Muscle of arm (tissue), 12 donors: ENCODE results near the gene CEBPG. TPM values are rescaled to one million over a fixed set of nuclear protein-coding genes. Genes with fewer than 3 reads are reported as not detected.

ENCODE experiments used
- DNase-seq: peaks from one replicate; pipeline ENCODE4 v3.0.0-alpha.2; 2013
- polyA plus RNA-seq, 12 donors: library from polyadenylated mRNA; unstranded; fragments of 120-200 nt; gene quantifications; one replicate each; pipeline ENCODE4 v1.2.1, GENCODE V29; 2013; ENCODE audit not compliant: insufficient read length in 12 of 12

CEBPG gene
- polyA plus RNA-seq, 12 donors: 16.4 to 29.9 (median 20.2) TPM; not detected in 1

GRCh38 chr19:33348301-33349010 lies 25.1 kb upstream of the CEBPG start:
- no peak for DNase-seq

- no peak for DNase-seq
Observed at GRCh38 chr19:33349319-33350289, 23.9 kb upstream of the CEBPG start.

GRCh38 chr19:33350538-33351309 lies 22.8 kb upstream of the CEBPG start:
- no peak for DNase-seq

- DNase-seq: no peak
Observed at GRCh38 chr19:33355535-33355934, 18.0 kb upstream of the CEBPG start.

GRCh38 chr19:33357556-33357955 lies 16.0 kb upstream of the CEBPG start:
- DNase-seq: peak; percentile 45

GRCh38 chr19:33358408-33358807 lies 15.1 kb upstream of the CEBPG start:
- no peak for DNase-seq

- DNase-seq: no peak
Observed at GRCh38 chr19:33359581-33359980, 13.9 kb upstream of the CEBPG start.

- DNase-seq: no peak
Observed at GRCh38 chr19:33362508-33363228, 10.8 kb upstream of the CEBPG start.

- DNase-seq: no peak
Observed at GRCh38 chr19:33363476-33363875, 10.0 kb upstream of the CEBPG start.

GRCh38 chr19:33365691-33366090 lies 7.8 kb upstream of the CEBPG start:
- no peak for DNase-seq

GRCh38 chr19:33366127-33366526 lies 7.4 kb upstream of the CEBPG start:
- DNase-seq: no peak

GRCh38 chr19:33366897-33367296 lies 6.6 kb upstream of the CEBPG start:
- DNase-seq: no peak

- DNase-seq: no peak
Observed at GRCh38 chr19:33368074-33368864, 5.2 kb upstream of the CEBPG start.

- no peak for DNase-seq
Observed at GRCh38 chr19:33370783-33371182, 2.7 kb upstream of the CEBPG start.

- DNase-seq: no peak
Observed at GRCh38 chr19:33374236-33374714, 766 bp downstream of the CEBPG start.

GRCh38 chr19:33375156-33375836 lies 1.8 kb downstream of the CEBPG start:
- DNase-seq: no peak

GRCh38 chr19:33375837-33376159 lies 2.3 kb downstream of the CEBPG start:
- DNase-seq: no peak

GRCh38 chr19:33376423-33376822 lies 2.9 kb downstream of the CEBPG start:
- DNase-seq: no peak

GRCh38 chr19:33376941-33377557 lies 3.5 kb downstream of the CEBPG start:
- DNase-seq: no peak
